Breast epithelium (tissue), 3 donors: ENCODE results near the gene ZNF546.

Experiments
- POLR2AphosphoS5 ChIP-seq, 3 donors: sonication (generic); formaldehyde crosslinking; IDR thresholded peaks; one replicate each; pipeline ENCODE4 v1.6.1; 2017; ENCODE audit warnings: antibody characterized with exemption in 3 of 3
- TF ChIP-seq, protein P1 (sequence below), 3 donors: fragments of 450-650 bp; IDR thresholded peaks; one replicate each; pipeline ENCODE4 v1.5.1; 2016 to 2017; ENCODE audit warnings: antibody characterized with exemption in 3 of 3, mild to moderate bottlenecking in 3 of 3, moderate library complexity in 3 of 3

DNA sequence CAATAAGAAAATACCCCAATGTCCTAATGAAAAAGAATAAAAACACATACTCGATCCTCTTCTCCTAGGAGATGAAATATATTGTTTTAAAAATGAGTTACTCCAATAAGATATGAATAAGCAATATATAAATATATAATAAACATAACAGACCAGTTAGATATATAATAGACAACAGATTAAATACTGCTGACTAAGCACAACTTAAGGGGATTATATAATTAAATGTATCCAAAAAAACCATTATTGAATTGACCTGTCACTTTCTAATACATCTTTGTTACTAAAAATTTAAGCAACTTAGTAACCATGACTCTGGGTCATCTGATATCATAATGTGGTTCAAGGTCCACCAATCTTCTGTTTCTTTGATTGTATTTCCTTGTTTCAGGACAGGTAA, 73.2 kb downstream of the ZNF546 start:
- TF ChIP-seq, protein P1, sequence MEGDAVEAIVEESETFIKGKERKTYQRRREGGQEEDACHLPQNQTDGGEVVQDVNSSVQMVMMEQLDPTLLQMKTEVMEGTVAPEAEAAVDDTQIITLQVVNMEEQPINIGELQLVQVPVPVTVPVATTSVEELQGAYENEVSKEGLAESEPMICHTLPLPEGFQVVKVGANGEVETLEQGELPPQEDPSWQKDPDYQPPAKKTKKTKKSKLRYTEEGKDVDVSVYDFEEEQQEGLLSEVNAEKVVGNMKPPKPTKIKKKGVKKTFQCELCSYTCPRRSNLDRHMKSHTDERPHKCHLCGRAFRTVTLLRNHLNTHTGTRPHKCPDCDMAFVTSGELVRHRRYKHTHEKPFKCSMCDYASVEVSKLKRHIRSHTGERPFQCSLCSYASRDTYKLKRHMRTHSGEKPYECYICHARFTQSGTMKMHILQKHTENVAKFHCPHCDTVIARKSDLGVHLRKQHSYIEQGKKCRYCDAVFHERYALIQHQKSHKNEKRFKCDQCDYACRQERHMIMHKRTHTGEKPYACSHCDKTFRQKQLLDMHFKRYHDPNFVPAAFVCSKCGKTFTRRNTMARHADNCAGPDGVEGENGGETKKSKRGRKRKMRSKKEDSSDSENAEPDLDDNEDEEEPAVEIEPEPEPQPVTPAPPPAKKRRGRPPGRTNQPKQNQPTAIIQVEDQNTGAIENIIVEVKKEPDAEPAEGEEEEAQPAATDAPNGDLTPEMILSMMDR (IDR thresholded peaks at IDR 0.05): no peak
- no peak for TF ChIP-seq POLR2AphosphoS5 (IDR thresholded peaks at IDR 0.05)
